NOMO-1 treated with DMSO at 0.1 percent for 48 hours (cell line): ENCODE results near the gene B3GNT3.
"Not testable (repeated sequence)": the region's sequence is repeated elsewhere in the genome, so short reads cannot be mapped to it uniquely, and the experiment has no call there.

Experiments
- DNase-seq: peaks from one replicate; lab custom pipeline; 2025; ENCODE audit not compliant: unreplicated experiment; lab: John Stamatoyannopoulos, UW

Gene B3GNT3

GRCh38 chr19:17796838-17797423, 2.0 kb downstream of the B3GNT3 start:
- DNase-seq = no peak

DNA sequence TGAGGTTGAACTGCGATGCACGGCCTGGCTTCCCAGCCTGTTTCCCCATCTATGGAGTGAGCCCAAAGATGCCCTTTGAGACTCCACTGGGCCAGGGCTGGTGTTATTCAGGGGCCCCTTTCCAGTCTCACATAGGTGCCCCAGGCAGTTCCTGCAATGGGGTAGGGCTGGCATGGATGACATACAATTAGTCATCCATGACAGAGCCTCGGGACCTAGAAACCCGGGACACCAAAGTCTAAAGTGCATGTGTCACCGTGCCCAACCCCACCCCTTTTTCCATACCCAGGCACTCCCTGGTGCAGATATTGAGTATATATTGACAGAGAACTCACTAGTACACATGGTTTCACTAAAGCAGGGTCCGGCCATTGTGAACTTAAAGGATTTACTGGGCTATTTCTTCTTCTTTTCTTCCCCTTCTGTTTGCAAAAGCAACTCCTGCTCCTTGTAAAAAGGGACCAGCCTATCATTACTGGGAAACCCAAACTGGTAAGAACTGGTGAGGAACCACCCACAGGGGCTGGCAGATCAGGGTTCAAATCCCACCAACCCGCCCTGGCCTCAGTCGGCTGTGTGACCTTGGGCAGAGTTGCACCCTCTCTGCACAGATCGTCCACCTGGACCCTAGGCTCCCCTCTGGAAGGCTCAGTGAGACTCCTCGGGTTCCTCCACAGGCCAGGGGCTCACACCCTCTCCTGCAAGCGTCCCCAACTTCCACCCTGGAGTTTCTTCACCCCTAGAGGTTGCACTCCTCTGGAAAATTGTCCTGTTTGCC, 2.7 kb downstream of the B3GNT3 start:
- DNase-seq = no peak

GRCh38 chr19:17798599-17798998, 3.7 kb downstream of the B3GNT3 start:
- DNase-seq = not testable (repeated sequence)

DNA sequence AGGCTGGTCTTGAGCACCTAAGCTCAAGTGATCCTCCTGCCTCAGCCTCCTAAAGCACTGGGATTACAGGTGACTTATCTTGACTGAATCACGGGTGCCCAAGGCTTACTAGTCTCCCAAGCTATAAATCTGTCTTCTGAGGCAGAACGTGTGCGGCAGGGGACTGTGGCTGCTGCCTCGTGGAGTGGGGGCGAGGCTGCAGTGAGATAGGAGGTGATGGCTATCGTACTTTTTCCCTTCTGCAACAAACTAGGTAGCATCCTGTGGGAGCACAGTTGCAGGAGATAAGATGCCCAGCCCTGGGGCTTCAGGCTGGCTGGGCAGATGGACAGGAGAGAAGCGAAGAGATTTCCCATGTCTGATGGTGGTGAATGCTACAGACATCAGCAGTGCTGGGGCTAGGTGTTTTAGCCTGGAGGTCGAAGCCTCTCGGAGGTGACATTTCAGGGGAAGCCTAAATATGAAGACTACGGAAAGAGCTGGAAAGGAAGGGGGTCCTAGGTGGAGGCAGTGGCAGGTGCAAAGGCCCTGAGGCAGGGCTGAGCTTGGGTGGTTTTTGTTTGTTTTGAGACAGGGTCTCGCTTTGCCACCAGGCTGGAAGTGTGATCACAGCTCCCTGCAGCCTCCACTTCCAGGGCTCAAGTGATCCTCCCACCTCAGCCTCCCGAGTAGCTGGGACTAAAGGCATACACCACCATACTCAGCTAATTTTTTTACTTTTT, 7.4 kb downstream of the B3GNT3 start:
- DNase-seq = no peak

DNA sequence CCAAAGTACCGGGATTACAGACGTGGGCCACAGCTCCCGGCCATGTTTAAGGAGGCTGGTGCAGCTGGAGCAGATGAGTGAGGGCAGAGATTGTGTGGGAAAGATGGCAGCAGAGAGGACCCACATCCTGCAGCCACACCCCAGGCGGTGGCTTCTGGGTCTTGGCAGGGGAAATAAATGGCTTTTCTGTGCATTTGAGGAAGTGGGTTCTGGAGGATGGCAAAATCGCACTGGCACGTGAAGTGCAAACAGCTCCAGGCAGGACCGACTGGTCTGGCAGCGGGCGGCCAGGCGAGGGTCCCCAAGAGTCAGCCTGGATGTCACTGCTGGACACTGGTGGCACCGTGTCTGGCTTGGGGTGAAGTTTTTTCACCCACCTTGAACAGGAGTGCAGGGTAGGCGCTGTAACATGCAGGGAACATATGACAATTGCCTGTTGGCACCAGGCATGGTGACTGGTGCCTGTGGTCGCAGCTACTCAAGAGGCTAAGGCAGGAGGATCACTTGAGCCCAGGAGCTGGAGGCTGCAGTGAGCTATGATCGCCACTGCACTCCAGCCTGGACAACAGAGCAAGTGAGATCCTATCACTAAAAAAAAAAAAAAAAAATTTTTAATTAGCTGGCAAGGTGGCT, 8.4 kb downstream of the B3GNT3 start:
- DNase-seq = peak; percentile 78

- no peak for DNase-seq
Measured at GRCh38 chr19:17805427-17805826, 10.5 kb downstream of the B3GNT3 start.

DNA sequence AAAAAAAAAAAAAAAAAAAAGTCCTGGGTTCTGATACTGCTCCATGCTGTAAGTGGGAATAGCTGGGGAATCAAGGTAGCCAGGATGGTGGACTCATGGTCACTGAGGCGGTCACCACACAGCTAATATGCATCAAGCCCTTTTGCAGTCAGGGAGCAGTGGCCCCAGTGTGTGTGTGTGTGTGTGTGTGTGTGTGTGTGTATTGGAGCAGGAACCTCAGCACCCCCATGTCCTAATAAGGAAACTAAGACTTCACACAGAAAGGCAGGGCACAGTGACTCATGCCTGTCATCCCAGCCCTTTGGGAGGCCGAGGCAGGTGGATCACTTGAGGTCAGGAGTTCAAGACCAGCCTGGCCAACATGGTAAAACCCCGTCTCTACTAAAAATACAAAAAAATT, 12.0 kb downstream of the B3GNT3 start:
- DNase-seq = no peak

DNA sequence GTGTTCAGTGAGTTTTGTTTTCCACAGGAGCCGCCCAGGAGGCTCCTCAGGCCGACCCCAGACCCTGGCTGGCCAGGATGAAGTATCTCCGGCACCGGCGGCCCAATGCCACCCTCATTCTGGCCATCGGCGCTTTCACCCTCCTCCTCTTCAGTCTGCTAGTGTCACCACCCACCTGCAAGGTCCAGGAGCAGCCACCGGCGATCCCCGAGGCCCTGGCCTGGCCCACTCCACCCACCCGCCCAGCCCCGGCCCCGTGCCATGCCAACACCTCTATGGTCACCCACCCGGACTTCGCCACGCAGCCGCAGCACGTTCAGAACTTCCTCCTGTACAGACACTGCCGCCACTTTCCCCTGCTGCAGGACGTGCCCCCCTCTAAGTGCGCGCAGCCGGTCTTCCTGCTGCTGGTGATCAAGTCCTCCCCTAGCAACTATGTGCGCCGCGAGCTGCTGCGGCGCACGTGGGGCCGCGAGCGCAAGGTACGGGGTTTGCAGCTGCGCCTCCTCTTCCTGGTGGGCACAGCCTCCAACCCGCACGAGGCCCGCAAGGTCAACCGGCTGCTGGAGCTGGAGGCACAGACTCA, 12.9 kb downstream of the B3GNT3 start:
- DNase-seq = no peak

DNA sequence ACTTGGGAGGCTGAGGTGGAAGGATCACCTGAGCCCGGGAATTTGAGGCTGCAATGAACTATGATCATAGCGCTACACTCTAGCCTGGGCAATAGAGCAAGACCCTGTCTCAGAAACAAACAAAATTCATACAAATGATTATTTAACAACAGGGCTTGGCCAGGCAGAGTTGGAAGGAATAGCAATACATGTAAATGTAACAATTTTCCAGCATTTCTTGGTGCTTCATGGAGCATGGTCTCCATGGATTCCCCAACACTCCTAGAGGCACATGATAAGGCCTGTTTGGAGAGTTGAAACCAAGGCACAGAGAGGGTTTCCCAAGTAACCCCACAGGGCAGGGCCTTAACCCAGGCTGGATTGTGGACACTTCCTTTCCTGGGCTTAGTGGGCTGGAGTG, 16.2 kb downstream of the B3GNT3 start:
- DNase-seq = no peak

DNA sequence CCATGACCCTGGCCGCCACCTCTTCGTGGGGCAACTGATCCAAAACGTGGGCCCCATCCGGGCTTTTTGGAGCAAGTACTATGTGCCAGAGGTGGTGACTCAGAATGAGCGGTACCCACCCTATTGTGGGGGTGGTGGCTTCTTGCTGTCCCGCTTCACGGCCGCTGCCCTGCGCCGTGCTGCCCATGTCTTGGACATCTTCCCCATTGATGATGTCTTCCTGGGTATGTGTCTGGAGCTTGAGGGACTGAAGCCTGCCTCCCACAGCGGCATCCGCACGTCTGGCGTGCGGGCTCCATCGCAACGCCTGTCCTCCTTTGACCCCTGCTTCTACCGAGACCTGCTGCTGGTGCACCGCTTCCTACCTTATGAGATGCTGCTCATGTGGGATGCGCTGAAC, 16.7 kb downstream of the B3GNT3 start:
- no peak for DNase-seq

DNA sequence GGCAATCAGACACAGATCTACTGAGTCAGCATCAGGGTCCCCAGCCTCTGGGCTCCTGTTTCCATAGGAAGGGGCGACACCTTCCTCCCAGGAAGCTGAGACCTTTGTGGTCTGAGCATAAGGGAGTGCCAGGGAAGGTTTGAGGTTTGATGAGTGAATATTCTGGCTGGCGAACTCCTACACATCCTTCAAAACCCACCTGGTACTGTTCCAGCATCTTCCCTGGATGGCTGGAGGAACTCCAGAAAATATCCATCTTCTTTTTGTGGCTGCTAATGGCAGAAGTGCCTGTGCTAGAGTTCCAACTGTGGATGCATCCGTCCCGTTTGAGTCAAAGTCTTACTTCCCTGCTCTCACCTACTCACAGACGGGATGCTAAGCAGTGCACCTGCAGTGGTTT, 17.2 kb downstream of the B3GNT3 start:
- no peak for DNase-seq

DNA sequence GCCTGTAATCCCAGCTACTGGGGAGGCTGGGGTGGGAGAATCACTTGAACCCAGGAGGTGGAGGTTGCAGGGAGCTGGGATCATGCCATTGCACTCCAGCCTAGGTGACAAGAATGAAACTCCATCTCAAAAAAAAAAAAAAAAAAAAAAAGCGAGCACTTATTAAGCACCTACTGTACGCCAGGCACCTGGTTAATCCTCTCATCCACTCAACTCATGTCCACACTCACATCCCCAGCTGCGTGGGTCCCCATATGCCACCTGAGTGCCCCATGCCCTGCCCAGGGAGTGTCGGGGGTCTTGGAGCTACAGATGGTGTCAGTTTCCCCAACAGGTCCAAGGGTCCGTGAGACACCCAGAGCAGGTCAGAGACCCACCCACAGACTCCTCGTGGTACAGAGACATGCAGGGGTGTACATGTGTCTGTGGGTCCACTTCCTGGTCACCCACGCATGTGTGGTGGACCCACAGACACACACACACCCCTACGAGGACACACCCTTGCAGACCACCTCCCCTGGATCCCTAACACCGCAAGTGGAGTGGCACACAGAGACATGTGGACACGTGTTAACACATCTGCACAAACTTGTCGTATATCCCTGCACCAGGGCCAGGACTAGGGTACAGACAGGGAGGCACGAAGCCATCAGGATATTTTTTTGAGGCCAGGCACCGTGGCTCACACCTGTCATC, 22.9 kb downstream of the B3GNT3 start:
- no peak for DNase-seq

DNA sequence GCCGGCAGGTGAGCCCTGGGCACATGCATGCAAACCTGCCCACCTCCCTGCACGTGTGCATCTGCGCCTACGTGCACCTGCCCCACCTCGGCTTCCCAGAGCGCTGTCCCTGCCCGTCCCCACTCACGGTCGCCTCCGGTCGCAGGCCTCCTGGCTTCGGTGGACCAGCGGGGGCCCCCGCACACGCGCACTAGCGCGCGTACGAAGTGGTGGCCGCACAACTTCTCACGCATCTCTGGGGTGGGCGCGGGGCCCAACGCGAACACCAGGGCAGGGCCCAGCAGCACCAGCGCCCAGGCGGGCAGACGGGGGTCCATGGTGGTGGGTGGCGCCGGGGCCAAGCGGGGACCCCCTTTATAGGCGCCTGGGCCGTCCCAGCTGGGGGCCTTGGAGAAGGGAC, 26.3 kb downstream of the B3GNT3 start, which contains the start of gene INSL3:
TSS of gene INSL3 (minus strand) at position 330 of the 400 bp plus-strand sequence. CDS start at position 317, 13 bp downstream.
- DNase-seq = no peak

GRCh38 chr19:17824339-17824738, 29.4 kb downstream of the B3GNT3 start:
- DNase-seq = no peak

- DNase-seq = no peak
Measured at GRCh38 chr19:17826508-17827056, 31.6 kb downstream of the B3GNT3 start.

DNA sequence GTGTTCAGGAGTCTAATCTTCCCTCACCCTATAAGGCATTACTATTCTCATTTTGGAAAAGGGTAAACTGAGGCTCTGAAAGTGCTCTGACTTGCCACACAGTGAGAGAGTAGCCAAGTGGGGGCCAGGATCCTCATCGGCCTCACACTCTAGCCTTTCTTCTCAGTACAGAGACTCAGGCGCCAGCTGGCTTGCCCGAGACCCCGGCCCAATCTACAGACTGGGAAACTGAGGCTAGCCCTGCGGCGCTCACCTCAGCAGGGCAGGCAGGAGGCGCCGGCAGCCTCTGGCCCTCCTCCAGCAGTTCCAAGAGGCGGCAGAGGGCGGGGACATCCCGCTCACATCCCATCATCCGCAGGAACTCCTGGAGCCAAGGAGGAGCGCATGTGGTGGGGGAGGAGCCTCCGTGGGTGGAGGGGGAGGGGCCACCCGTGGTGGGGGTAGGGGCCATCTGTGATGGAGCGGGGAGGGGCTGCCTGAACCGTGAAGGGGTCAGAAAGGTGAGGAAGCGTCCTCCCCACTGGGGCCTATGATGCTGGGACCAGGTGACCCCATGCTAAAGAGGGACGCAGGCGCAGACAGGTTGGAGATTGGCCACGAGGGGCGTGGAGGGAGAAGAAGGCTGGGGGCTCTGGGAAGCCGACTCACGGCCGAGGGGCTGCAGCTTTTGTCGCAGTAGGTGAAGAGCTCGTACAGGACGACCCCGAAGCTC, 35.1 kb downstream of the B3GNT3 start:
- DNase-seq = no peak

DNA sequence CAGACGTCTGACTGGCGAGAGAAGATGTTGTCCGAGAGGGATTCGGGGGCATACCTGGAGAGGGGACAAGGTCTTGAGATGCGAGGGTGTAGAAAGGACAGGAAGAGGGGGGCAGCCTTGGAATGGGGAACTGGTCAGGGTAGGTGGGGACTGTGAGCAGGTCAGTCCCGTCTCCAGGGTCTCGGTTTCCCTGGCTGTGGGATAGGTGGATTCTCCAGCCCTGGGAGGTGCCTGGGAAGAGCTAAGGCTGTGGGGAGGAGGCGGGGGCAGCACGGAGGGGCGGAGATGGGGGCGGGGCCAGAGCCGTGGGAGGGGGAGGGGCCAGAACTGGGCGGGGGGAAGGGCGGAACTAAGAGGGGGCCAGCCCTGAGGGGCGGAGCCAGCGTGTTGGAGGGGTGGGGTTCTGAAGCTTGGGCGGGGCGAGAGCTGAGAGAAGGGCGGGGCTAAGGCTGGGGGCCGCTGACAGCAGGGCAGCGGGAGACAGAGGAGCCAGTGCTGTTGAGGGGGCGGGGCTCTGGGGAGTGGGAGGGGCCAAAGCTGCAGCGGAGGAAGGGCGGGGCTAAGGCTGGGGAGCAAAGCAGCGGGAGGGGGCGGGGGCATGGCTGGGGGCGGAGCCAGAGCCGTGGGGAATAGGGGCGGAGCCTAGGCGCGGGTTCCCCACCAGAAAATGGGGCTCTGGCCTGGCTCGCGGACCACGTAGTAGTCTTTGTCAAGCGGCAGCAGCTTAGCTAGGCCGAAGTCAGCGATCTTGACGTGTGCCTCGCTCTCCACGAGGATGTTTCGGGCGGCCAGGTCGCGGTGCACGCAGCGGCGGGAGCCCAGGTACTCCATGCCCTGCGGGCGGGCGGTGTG, 35.9 kb downstream of the B3GNT3 start:
- no peak for DNase-seq

- no peak for DNase-seq
Measured at GRCh38 chr19:17831419-17831888, 36.5 kb downstream of the B3GNT3 start.
